NCI-H2227 treated with DMSO at 0.1 percent for 48 hours (cell line): Measurements from ENCODE around the gene TLR6.
A peak's percentile ranks its signal among the peaks of the same experiment; 100 is the strongest.

Source experiments
- DNase-seq: peaks from one replicate; lab custom pipeline; 2025; lab: John Stamatoyannopoulos, UW

The TLR6 gene

DNA sequence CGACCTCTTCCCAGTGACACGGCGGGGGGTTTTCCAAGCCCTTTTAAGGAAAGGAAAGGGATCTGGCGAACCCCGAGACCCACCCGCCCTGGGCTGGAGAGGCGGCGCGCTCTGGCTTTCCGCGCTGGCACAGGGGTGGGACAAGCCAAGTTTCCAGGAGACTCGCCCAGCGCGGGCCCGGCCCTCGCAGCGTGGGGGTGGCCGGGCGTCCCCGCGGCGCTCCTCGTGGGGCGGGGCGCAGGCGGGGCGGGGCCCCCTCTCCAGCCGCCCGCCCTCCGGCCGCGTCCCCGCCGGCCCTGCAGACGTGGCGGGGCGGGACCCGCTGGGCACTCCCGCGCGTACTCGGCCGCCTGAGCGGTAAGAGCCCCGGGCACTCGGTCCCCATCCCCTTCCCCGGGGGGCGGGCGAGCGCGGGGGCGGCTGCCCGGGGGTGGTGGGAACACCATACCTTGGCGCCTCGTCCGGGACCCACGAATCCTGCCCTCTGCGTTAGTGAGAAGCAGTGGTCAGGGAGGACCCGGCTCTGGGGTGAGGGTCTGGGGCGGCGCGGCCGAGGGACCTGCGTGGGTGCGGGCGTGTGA lies 11.0 kb upstream of the TLR6 start, which contains the start of gene FAM114A1:
Gene FAM114A1 (plus strand): TSS at position 329 of the 581 bp plus-strand sequence. CDS start 10,273 bp downstream, outside the sequence.
- DNase-seq, result peak; percentile 30

DNA sequence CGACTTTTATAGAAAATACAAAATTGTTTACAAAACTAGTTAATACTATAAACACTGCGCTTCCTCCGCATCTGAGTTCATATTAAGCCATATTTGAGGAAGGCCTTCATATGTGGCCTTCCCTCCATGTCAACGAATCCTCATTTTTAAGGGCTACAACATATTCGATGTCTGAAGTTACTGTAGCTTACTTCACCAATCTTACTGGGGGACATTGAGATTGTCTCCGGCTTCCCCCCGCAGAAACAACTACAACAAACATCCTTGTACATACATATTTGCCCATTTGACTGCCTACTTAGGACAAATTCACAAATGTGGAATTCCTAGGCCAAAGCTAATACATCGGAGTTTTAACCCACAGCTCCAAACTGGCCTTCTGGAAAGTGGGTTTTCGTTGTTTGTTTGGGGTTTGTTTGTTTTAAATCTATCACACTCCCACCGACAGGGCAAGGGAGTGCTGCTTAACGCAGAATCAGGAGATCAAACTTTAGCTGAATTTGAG lies 10.4 kb upstream of the TLR6 start:
- DNase-seq, result no peak

DNA sequence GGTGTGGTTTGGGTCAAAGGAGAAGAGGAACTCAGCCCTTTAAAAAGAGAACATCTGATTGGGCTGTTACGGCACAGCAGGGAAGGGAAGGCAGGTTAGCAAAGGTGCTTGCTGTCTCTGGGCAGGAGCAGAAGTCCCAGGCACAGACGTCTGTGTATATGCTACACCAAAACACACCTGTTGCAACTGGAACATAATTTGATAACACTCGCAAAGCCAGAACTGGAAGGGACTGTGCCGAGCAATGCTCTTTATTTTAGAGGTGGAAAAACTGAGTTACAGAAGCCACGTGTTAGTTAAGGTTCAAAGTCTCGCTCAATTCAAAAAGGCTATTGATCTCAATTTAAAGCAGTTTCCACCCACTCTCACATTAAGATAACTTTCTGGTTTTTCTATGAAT lies 8.8 kb upstream of the TLR6 start:
- no peak for DNase-seq

DNA sequence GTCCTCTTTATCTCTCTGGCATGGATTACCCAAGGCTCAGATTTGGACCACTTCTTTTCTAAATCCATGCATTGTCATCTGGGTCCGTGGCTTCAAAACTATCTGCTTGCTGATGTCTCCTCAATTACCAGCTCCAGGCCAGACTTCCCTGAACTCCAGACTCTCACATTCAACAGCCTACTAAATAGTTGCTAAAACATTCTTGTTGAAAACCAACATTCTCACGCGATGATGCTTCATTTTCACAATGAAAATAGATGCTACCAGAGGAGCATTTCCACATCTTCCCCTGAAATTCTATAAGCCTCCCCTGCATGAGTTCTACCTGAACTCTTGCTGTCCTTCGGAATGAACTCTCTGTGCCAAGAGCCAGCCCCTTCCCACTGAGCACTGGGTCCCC lies 5.2 kb upstream of the TLR6 start:
- no peak for DNase-seq

DNA sequence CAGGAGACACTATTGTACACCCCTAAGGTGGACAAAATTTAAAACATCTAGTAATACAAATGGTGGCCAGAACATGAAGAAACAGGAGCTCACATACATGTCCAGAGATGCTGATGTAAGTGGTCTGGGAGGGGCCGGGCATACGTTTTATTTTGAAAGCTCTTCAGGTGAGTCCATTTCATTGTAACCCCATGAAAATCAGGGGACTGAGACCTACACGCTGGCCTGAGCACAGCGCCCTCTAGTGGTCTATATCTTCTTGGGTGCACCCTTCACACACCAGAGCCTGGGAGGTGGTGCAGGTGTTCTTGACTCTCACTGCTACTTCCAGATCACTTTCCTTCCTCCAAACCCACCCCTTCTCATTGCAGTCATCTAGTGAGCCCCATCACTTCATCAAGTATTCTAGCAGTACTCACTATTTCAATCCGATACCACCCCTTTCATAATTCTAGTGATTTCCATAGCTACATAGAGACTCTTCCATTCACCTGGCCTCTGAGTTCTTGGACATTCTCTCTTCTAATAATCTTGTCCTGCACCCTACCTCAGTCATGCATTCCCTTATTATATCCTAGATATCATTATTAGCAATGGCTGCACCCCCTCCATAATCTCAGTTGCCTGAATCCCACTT lies 4.3 kb upstream of the TLR6 start:
- no peak for DNase-seq

- DNase-seq, result no peak
Observed at GRCh38 chr4:38859501-38859900, 2.9 kb upstream of the TLR6 start.

GRCh38 chr4:38858097-38858420 lies 1.4 kb upstream of the TLR6 start:
- no peak for DNase-seq

- DNase-seq, result no peak
Observed at GRCh38 chr4:38857354-38858096, 908 bp upstream of the TLR6 start.

DNA sequence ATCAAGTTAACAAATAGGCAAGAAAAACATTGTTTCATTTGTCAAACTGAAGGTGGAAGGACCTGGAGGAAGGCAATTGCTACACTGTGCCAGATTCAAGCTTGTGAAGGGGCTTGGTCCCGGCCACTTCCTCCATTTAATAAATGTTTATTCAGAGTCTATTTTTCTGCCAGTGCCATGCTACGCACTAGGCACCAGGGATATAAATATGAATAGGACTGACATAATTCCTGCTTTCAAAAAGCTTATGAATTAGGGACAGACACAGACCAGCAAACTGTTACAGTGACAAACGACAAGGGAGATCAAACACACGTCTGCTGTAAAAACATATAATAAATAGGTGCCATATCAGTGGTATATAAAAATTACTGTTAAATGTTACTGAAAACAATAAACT lies 571 bp downstream of the TLR6 start:
- no peak for DNase-seq

GRCh38 chr4:38855466-38855865 lies 1.2 kb downstream of the TLR6 start:
- DNase-seq, result no peak

DNA sequence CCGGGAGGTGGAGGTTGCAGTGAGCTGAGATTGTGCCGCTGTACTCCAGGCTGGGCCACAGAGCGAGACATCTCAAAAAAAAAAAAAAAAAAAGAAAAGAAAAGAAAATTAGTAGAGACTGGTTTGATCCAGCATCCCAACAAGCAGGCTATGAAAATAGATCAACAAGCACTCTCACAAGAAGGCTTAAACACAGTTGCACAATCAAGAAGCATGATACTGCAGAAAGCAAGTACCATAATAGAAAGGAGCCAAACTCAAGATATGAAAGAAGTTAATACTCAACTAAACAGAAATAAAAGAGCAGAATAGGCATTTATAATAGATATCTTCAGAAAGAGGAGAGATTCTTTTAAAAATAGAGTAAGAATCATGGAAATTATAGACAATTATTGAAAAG lies 10.6 kb downstream of the TLR6 start:
- DNase-seq, result no peak

- no peak for DNase-seq
Observed at GRCh38 chr4:38842994-38843393, 13.6 kb downstream of the TLR6 start.

- no peak for DNase-seq
Observed at GRCh38 chr4:38837849-38838248, 18.8 kb downstream of the TLR6 start.

GRCh38 chr4:38837334-38837733 lies 19.3 kb downstream of the TLR6 start:
- no peak for DNase-seq

- no peak for DNase-seq
Observed at GRCh38 chr4:38834570-38834969, 22.0 kb downstream of the TLR6 start.

DNA sequence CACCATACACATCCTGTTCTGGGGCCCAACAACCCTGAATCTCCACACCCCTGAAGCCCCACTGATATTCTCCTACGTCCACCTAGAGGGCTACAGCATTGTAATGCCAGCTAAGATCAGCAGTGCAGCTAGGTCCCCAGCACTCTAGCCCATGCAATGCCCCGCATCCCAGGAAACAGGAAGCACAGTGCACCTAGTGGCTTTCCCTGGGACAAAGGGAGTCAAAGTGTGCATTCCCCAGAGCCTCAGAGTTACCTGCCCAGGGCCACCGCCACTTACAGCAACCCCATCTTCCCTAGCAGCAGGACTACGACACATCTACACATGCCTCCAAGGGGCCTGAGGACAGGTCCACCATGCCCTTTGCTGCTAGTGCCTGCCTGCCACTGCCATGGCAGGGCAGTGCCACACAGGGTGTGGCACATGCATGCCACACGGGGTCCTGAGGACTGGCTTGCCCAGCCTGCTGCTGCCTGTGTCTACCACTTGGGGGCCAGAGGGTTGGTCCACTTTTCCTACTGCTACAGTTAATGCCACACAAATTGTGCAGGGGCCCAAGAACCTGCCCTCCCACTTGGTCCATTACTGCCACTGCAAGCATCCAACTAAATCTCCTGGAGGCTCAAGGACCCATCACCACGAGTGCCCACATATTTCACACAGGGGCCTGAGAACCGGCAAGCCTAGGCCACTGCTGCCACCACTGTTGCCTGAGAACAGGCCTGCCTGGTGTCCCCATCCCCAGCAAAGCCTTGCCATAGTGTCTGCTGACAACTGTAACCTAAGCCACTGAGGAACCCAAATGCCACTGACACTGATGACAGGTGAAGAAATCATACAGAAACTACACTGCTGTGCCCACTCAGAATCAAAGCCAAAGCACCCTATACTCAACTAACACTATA lies 23.7 kb downstream of the TLR6 start:
- no peak for DNase-seq

DNA sequence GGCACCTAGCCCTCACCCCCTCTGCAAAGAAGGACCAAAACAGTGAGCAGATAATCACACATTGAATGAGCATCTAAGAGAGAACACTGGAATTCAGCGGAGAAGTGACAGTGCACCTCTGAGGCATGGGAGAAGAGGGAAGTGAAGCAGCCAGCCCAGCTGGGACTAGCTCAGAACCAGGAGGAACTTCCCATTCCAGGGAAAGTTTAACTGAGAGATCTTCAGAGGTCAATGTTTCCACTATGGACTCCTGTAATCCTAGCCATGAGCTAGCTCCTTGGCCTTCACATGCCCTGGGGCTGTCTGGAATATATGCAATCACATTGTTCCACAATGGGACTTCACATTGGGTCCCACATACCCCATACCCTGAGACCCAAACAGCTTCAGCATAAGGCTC lies 24.4 kb downstream of the TLR6 start:
- DNase-seq, result no peak

DNA sequence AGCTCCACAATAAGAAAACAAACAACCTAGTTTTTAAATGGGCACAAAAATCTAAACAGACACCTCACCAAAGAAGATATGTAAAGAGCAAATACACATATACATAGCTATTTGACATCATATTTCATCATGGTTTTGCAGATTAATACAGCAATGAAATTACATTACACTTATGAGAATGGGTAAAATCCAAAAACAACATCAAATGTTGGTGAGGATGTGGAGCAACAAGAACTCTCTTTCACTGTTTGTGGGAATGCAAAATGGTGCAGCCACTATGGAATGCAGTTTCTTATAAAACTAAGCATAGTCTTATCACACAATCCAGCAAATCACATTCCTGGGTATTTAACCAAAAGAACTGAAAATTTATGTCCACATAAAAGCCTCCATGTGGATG lies 25.0 kb downstream of the TLR6 start:
- DNase-seq, result no peak

DNA sequence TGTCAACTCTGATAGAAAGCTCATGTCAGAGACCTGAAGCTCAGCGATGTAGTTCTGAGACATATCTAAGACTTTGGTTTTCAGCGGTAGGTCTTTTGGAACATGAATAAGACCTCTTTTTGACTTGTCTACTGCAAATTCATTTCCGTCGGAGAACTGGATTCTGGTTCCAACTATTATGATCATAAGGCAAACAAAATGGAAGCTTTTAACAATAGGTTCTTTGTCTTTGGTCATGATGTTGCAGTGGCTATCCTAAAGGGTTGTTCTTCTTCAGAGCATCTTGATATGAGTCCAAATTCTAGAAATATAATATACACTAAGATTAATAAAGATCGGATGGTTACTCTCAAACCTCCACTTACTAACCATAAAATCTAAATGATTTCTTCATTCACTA lies 27.4 kb downstream of the TLR6 start:
- DNase-seq, result no peak

DNA sequence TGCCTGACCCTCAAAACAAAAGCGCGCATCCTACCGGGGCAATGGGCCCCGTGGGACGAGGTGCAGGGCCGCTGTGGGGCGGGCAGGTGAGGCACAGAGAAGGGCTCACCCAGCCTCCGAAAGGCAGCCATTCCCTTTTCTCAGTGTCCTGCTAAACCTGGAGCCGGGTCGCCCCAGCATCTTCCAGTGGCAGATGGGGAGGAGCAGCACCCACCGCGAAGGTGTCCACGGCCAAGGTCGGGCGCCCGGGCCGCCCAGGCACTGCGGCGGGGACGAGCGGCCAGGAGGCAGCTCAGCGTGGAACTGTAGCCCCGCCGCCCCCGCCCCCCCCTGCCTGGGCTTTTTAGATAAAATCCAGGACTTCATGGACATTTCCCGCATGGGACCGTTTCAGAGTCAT lies 32.9 kb downstream of the TLR6 start:
- DNase-seq, result no peak

GRCh38 chr4:38822748-38823303 lies 33.8 kb downstream of the TLR6 start:
- no peak for DNase-seq

GRCh38 chr4:38821739-38822138 lies 34.9 kb downstream of the TLR6 start:
- no peak for DNase-seq
